ENCODE data around the gene ZDHHC17. TPM values are rescaled to one million over a fixed set of nuclear protein-coding genes. Genes with fewer than 3 reads are reported as not detected.

ZDHHC17 gene
- total and polyA plus RNA-seq, 2 donors from 2014 or later = 7.7 to 39.5 TPM

DNA sequence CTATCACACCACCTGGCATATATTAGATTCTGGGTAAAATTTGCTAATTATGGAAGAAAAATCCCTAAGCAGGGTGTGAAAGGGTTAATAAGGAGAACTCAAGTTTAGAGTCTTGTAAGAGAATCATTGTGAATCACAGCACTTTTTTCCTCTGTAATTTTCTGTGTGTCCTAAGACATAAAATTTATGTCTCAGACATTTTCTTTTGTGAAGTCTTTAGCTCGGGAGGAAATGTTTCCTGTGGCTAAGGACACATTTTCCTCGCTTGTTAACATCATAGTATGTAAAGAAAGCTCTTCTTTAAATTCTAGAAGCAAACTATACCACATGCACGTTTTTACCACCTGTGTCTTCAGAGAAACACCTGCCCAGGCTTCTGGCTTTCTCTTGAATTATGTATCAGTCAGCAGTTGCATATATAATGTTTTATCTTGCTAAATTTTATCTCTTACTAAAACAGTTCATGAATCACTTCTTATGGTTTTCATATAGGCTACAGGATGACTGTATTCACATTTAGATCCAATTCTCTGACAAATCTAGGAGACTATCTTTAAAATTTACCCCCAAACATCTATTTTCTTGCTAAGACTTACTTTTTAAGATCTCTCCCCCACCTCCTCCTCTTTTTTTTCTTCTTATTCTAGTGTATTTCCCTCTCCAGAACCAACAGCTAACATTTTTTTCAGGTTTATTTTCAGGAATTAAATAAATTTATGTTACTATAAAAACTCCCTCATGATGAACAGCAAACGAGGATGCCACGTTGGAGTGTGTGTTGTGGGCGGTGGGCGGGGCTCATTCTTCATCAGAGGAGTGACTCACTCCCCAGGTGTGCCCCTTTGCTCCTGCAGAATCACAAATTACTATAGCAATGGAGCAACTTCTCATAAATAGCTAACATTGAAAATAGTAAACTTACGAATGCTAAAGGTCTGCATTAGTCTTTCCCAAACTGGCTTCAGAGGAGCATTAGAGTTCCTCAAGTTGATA is 126.5 kb downstream of the ZDHHC17 start:
- Histone ChIP-seq H3K27ac (ENCODE audit: low read depth in 2 of 2, low read length in 2 of 2) (no peak overlapping the region), H3K9ac (ENCODE audit: low read length in 3 of 3) (no peak overlapping the region), H3K4me1 (ENCODE audit: control insufficient read depth in 2 of 3, insufficient read depth in 2 of 3, low read depth in 1 of 3, low read length in 3 of 3) (no peaks in the 10 kb centered on the region), H3K36me3 (ENCODE audit: control insufficient read depth in 2 of 3, insufficient read depth in 3 of 3, low read length in 3 of 3) (no peaks in the 10 kb centered on the region), H3K4me3 (ENCODE audit: low read length in 3 of 3) (no peak overlapping the region), H3K27me3 (ENCODE audit: control insufficient read depth, insufficient read depth, low read length) (no peaks in the 10 kb centered on the region), H3K9me3 (ENCODE audit: control insufficient read depth in 2 of 3, insufficient read depth in 1 of 3, low read length in 3 of 3) (peaks cover 0 to 3% (median 0%) of the 10 kb centered on the region in 3 donors)
- no peak for FAIRE-seq
- TF ChIP-seq, protein P1, sequence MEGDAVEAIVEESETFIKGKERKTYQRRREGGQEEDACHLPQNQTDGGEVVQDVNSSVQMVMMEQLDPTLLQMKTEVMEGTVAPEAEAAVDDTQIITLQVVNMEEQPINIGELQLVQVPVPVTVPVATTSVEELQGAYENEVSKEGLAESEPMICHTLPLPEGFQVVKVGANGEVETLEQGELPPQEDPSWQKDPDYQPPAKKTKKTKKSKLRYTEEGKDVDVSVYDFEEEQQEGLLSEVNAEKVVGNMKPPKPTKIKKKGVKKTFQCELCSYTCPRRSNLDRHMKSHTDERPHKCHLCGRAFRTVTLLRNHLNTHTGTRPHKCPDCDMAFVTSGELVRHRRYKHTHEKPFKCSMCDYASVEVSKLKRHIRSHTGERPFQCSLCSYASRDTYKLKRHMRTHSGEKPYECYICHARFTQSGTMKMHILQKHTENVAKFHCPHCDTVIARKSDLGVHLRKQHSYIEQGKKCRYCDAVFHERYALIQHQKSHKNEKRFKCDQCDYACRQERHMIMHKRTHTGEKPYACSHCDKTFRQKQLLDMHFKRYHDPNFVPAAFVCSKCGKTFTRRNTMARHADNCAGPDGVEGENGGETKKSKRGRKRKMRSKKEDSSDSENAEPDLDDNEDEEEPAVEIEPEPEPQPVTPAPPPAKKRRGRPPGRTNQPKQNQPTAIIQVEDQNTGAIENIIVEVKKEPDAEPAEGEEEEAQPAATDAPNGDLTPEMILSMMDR (IDR thresholded peaks at IDR 0.05; ENCODE audit: borderline replicate concordance, extremely low read depth, insufficient read depth) = no peak
- no peak for DNase-seq
- intact Hi-C loops (cut with DNase I) = no loop called here

DNA sequence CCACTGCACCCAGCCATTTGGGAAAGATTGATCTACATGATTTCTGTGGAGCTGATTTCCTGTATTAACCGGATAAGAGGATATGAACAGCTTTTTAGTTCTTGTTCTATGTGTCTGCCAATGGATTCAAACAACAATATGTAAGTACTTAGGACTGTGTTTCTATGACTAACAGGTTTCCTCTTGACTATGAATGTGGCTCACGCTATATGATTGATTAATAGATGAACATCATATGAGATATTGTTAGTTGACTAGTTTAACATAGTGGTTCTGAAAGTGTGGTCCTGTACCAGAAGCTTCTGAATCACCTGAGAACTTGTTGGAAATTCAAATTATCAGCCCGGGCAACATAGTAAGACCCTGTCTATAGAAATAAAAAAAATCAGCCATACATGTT is 127.7 kb downstream of the ZDHHC17 start:
- no peak overlapping the region for H3K9ac ChIP-seq (ENCODE audit: low read length in 3 of 3)
- FAIRE-seq (no peak), DNase-seq (no peak)
- peaks cover 0 to 3% (median 0%) of the 10 kb centered on the region in 3 donors for H3K9me3 ChIP-seq (ENCODE audit: control insufficient read depth in 2 of 3, insufficient read depth in 1 of 3, low read length in 3 of 3)
- TF ChIP-seq, protein P1 (IDR thresholded peaks at IDR 0.05; ENCODE audit: borderline replicate concordance, extremely low read depth, insufficient read depth) = no peak
- no peaks in the 10 kb centered on the region for H3K4me1 ChIP-seq (ENCODE audit: control insufficient read depth in 2 of 3, insufficient read depth in 2 of 3, low read depth in 1 of 3, low read length in 3 of 3)
- intact Hi-C loops (cut with DNase I) = no loop called here
- H3K4me3 ChIP-seq (ENCODE audit: low read length in 3 of 3) = no peak overlapping the region
- H3K36me3 ChIP-seq (ENCODE audit: control insufficient read depth in 2 of 3, insufficient read depth in 3 of 3, low read length in 3 of 3) = no peaks in the 10 kb centered on the region
- no peaks in the 10 kb centered on the region for H3K27me3 ChIP-seq (ENCODE audit: control insufficient read depth, insufficient read depth, low read length)
- H3K27ac ChIP-seq (ENCODE audit: low read depth in 2 of 2, low read length in 2 of 2) = no peak overlapping the region

DNA sequence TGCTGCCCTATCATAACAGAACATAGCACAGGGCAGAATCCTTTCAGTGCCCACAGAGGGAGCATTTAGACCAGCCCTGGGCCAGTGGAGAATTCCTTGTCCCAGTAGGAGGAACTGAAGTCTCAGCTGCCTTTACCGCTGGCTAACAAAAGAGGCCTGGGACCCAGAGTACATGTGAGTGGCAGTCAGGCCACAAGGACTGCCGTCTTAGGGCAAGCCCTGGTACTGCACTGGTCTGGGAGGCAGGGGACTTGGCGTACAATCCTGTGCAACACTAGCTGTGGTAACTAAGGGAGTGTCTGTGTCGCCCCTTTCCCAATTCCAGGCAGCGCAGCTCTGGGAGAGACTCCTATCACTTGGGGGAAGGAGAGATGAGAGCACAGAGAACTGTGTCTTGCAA is 131.9 kb downstream of the ZDHHC17 start:
- Histone ChIP-seq H3K4me3 (ENCODE audit: low read length in 3 of 3) (no peak overlapping the region), H3K9me3 (ENCODE audit: control insufficient read depth in 2 of 3, insufficient read depth in 1 of 3, low read length in 3 of 3) (peaks cover 0 to 3% (median 0%) of the 10 kb centered on the region in 3 donors), H3K27ac (ENCODE audit: low read depth in 2 of 2, low read length in 2 of 2) (no peak overlapping the region), H3K27me3 (ENCODE audit: control insufficient read depth, insufficient read depth, low read length) (no peaks in the 10 kb centered on the region), H3K4me1 (ENCODE audit: control insufficient read depth in 2 of 3, insufficient read depth in 2 of 3, low read depth in 1 of 3, low read length in 3 of 3) (no peaks in the 10 kb centered on the region), H3K9ac (ENCODE audit: low read length in 3 of 3) (no peak overlapping the region), H3K36me3 (ENCODE audit: control insufficient read depth in 2 of 3, insufficient read depth in 3 of 3, low read length in 3 of 3) (no peaks in the 10 kb centered on the region)
- intact Hi-C loops (cut with DNase I) = no loop called here
- DNase-seq (no peak), FAIRE-seq (no peak)
- TF ChIP-seq, protein P1 (IDR thresholded peaks at IDR 0.05; ENCODE audit: borderline replicate concordance, extremely low read depth, insufficient read depth) = no peak
